Prostate gland (tissue), 2 donors: ENCODE measurements around the gene SLC25A11.

Experiments
- POLR2A ChIP-seq: fragments of 450-650 bp; IDR thresholded peaks from one replicate; pipeline ENCODE4 v1.6.1; 2016; ENCODE audit warnings: antibody characterized with exemption, mild to moderate bottlenecking
- POLR2AphosphoS5 ChIP-seq: sonication (generic); formaldehyde crosslinking; IDR thresholded peaks from one replicate; pipeline ENCODE4 v1.6.1; 2017; ENCODE audit warnings: antibody characterized with exemption
- TF ChIP-seq, protein P1 (sequence below), 4 experiments: fragments of 200-600 bp in 2 of 4; fragments of 450-650 bp in 2 of 4; sonication (generic) in 2 of 4; IDR thresholded peaks; 1 replicate in 3 of 4; 2 replicates in 1 of 4; pipeline ENCODE4 v1.5.1; 2016 to 2019; ENCODE audit warnings: antibody characterized with exemption in 4 of 4, mild to moderate bottlenecking in 2 of 4, moderate library complexity in 2 of 4

DNA sequence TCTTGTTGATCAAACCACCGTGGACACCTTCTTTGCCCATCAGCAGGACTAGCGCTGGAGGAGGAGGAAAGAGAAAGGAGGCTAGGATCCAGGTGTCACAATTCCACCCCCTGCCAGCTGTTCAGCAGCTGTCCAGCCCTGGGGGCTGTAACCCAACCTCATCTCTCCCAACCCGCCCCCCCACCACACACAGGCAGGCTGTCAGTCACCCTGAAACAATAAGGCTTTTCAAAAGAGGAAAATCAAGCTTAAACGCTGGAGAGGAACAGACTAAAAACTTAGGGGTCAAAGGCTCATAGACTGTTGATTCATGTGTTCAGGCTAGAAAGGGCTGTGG is 6.1 kb upstream of the SLC25A11 start:
- TF ChIP-seq, protein P1, sequence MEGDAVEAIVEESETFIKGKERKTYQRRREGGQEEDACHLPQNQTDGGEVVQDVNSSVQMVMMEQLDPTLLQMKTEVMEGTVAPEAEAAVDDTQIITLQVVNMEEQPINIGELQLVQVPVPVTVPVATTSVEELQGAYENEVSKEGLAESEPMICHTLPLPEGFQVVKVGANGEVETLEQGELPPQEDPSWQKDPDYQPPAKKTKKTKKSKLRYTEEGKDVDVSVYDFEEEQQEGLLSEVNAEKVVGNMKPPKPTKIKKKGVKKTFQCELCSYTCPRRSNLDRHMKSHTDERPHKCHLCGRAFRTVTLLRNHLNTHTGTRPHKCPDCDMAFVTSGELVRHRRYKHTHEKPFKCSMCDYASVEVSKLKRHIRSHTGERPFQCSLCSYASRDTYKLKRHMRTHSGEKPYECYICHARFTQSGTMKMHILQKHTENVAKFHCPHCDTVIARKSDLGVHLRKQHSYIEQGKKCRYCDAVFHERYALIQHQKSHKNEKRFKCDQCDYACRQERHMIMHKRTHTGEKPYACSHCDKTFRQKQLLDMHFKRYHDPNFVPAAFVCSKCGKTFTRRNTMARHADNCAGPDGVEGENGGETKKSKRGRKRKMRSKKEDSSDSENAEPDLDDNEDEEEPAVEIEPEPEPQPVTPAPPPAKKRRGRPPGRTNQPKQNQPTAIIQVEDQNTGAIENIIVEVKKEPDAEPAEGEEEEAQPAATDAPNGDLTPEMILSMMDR (IDR thresholded peaks at IDR 0.05), result no peak
- TF ChIP-seq POLR2A, result no peak
- no peak for TF ChIP-seq POLR2AphosphoS5
